GM18511 (cell line): ENCODE data around the gene RGS7.

Experiments used
- ATAC-seq: cut with Tn5 transposase; IDR thresholded peaks from one replicate; pipeline ENCODE4 v1.9.1; 2021; ENCODE audit warnings: mild to moderate bottlenecking, moderate library complexity; ENCODE audit not compliant: unreplicated experiment

The RGS7 gene

GRCh38 chr1:240866724-240867123 lies 490.3 kb downstream of the RGS7 start:
- no peak for ATAC-seq

GRCh38 chr1:240860023-240860422 lies 497.0 kb downstream of the RGS7 start:
- ATAC-seq, result no peak

GRCh38 chr1:240854367-240854766 lies 502.6 kb downstream of the RGS7 start:
- no peak for ATAC-seq

GRCh38 chr1:240847325-240847724 lies 509.7 kb downstream of the RGS7 start:
- no peak for ATAC-seq

- no peak for ATAC-seq
Measured at GRCh38 chr1:240844486-240844885, 512.5 kb downstream of the RGS7 start.

GRCh38 chr1:240843798-240844197 lies 513.2 kb downstream of the RGS7 start:
- ATAC-seq, result no peak

- ATAC-seq, result no peak
Measured at GRCh38 chr1:240836271-240836670, 520.7 kb downstream of the RGS7 start.

- no peak for ATAC-seq
Measured at GRCh38 chr1:240835291-240835690, 521.7 kb downstream of the RGS7 start.

GRCh38 chr1:240833075-240833474 lies 523.9 kb downstream of the RGS7 start:
- no peak for ATAC-seq

- no peak for ATAC-seq
Measured at GRCh38 chr1:240831922-240832321, 525.1 kb downstream of the RGS7 start.

GRCh38 chr1:240831191-240831631 lies 525.8 kb downstream of the RGS7 start:
- ATAC-seq, result no peak

GRCh38 chr1:240829487-240829886 lies 527.5 kb downstream of the RGS7 start:
- no peak for ATAC-seq

- ATAC-seq, result no peak
Measured at GRCh38 chr1:240827786-240828185, 529.2 kb downstream of the RGS7 start.

- no peak for ATAC-seq
Measured at GRCh38 chr1:240824238-240824637, 532.8 kb downstream of the RGS7 start.

GRCh38 chr1:240823357-240823756 lies 533.6 kb downstream of the RGS7 start:
- ATAC-seq, result no peak

GRCh38 chr1:240821925-240822324 lies 535.1 kb downstream of the RGS7 start:
- no peak for ATAC-seq

- peak; percentile 64 for ATAC-seq
Measured at GRCh38 chr1:240820816-240821215, 536.2 kb downstream of the RGS7 start.

- no peak for ATAC-seq
Measured at GRCh38 chr1:240816472-240816871, 540.5 kb downstream of the RGS7 start.

- ATAC-seq, result no peak
Measured at GRCh38 chr1:240813720-240814119, 543.3 kb downstream of the RGS7 start.

GRCh38 chr1:240811256-240811655 lies 545.7 kb downstream of the RGS7 start:
- no peak for ATAC-seq

GRCh38 chr1:240808381-240808780 lies 548.6 kb downstream of the RGS7 start:
- ATAC-seq, result no peak

- no peak for ATAC-seq
Measured at GRCh38 chr1:240806200-240806745, 550.7 kb downstream of the RGS7 start.

- ATAC-seq, result no peak
Measured at GRCh38 chr1:240804475-240804874, 552.5 kb downstream of the RGS7 start.
